Colonic mucosa (tissue), 4 donors: ENCODE data around the gene MGMT. TPM values are rescaled to one million over a fixed set of nuclear protein-coding genes. Genes with fewer than 3 reads are reported as not detected.

Source experiments
- DNase-seq: peaks from one replicate; pipeline ENCODE4 v3.0.0-alpha.2; 2020
- H3K27ac ChIP-seq: fragments of 200-600 bp; one replicate; pipeline ENCODE4 v1.8.0; 2021
- H3K27me3 ChIP-seq: fragments of 200-600 bp; one replicate; pipeline ENCODE4 v1.8.0; 2021
- H3K36me3 ChIP-seq: fragments of 200-600 bp; one replicate; pipeline ENCODE4 v1.8.0; 2021
- H3K4me1 ChIP-seq: fragments of 200-600 bp; one replicate; pipeline ENCODE4 v1.8.0; 2021; ENCODE audit warnings: mild to moderate bottlenecking
- H3K4me3 ChIP-seq: fragments of 200-600 bp; one replicate; pipeline ENCODE4 v1.8.0; 2021
- H3K9ac ChIP-seq, 2 donors: one replicate each; pipeline ENCODE4 v1.7.0; 2013; ENCODE audit warnings: control low read depth in 2 of 2, low read depth in 2 of 2, low read length in 2 of 2
- H3K9me3 ChIP-seq: fragments of 200-600 bp; one replicate; pipeline ENCODE4 v1.8.0; 2021
- CTCF ChIP-seq: fragments of 200-600 bp; IDR thresholded peaks from one replicate; pipeline ENCODE4 v1.8.0; 2022; ENCODE audit warnings: antibody characterized with exemption, mild to moderate bottlenecking
- intact Hi-C: fragments of 100-400 bp; cut with DNase I; formaldehyde crosslinking; loops from one replicate; pipeline ENCODE4 v1.14.1; 2022
- total RNA-seq, 2 donors: library from RNA; stranded (reverse); fragmentation: NEBNext Ultra II Directional in 1 of 2; extraction: Animal tissue kit (Norgen Biotek cat#: 25700) in 1 of 2; gene quantifications; one replicate each; pipeline ENCODE4 v1.2.1, GENCODE V29; 2021
- donor health status: healthy.
- donor health status: DM: no; HTN: no; CAD: no.
- donor health status: DM: no; HTN: no; CAD: no.

MGMT gene
- total RNA-seq, 2 donors from 2014 or later, result 17.5 to 18.2 TPM

- Histone ChIP-seq H3K4me3 (no peak overlapping the region), H3K9ac (no peak overlapping the region), H3K4me1 (no peaks in the 10 kb centered on the region), H3K27ac (no peak overlapping the region), H3K27me3 (no peaks in the 10 kb centered on the region), H3K36me3 (no peaks in the 10 kb centered on the region), H3K9me3 (no peaks in the 10 kb centered on the region)
- DNase-seq, result no peak
- intact Hi-C loops, result no loop called here
- TF ChIP-seq CTCF, result no peak
Observed at GRCh38 chr10:129546106-129546505, 79.1 kb downstream of the MGMT start.

GRCh38 chr10:129547608-129548007 is 80.6 kb downstream of the MGMT start:
- DNase-seq, result no peak
- intact Hi-C loops, result no loop called here
- no peak overlapping the region for H3K27ac ChIP-seq
- no peaks in the 10 kb centered on the region for H3K4me1 ChIP-seq
- no peaks in the 10 kb centered on the region for H3K36me3 ChIP-seq
- no peak overlapping the region for H3K9ac ChIP-seq
- no peaks in the 10 kb centered on the region for H3K27me3 ChIP-seq
- H3K9me3 ChIP-seq, result no peaks in the 10 kb centered on the region
- TF ChIP-seq CTCF, result no peak
- H3K4me3 ChIP-seq, result no peak overlapping the region

GRCh38 chr10:129548600-129548999 is 81.6 kb downstream of the MGMT start:
- Histone ChIP-seq H3K9me3 (no peaks in the 10 kb centered on the region), H3K4me1 (no peaks in the 10 kb centered on the region), H3K9ac (no peak overlapping the region), H3K27ac (no peak overlapping the region), H3K27me3 (no peaks in the 10 kb centered on the region), H3K36me3 (no peaks in the 10 kb centered on the region), H3K4me3 (no peak overlapping the region)
- no peak for TF ChIP-seq CTCF
- DNase-seq, result no peak
- intact Hi-C loops, result no loop called here

- Histone ChIP-seq H3K9ac (no peak overlapping the region), H3K27me3 (no peaks in the 10 kb centered on the region), H3K27ac (no peak overlapping the region), H3K9me3 (no peaks in the 10 kb centered on the region), H3K4me1 (no peaks in the 10 kb centered on the region), H3K4me3 (no peak overlapping the region), H3K36me3 (no peaks in the 10 kb centered on the region)
- TF ChIP-seq CTCF, result no peak
- no peak for DNase-seq
- intact Hi-C loops, result no loop called here
Observed at GRCh38 chr10:129550076-129550475, 83.0 kb downstream of the MGMT start.

- no peaks in the 10 kb centered on the region for H3K4me1 ChIP-seq
- H3K27me3 ChIP-seq, result no peaks in the 10 kb centered on the region
- no peak for DNase-seq
- TF ChIP-seq CTCF, result no peak
- H3K9me3 ChIP-seq, result no peaks in the 10 kb centered on the region
- intact Hi-C loops, result no loop called here
- H3K27ac ChIP-seq, result no peak overlapping the region
- H3K9ac ChIP-seq, result no peak overlapping the region
- H3K4me3 ChIP-seq, result no peak overlapping the region
- H3K36me3 ChIP-seq, result no peaks in the 10 kb centered on the region
Observed at GRCh38 chr10:129550658-129551057, 83.6 kb downstream of the MGMT start.

GRCh38 chr10:129552119-129552518 is 85.1 kb downstream of the MGMT start:
- Histone ChIP-seq H3K27me3 (no peaks in the 10 kb centered on the region), H3K36me3 (no peaks in the 10 kb centered on the region), H3K4me3 (no peak overlapping the region), H3K4me1 (no peaks in the 10 kb centered on the region), H3K9ac (no peak overlapping the region), H3K9me3 (no peaks in the 10 kb centered on the region), H3K27ac (no peak overlapping the region)
- intact Hi-C loops, result no loop called here
- no peak for DNase-seq
- no peak for TF ChIP-seq CTCF
